ENCODE measurements around the gene THRA.

DNA sequence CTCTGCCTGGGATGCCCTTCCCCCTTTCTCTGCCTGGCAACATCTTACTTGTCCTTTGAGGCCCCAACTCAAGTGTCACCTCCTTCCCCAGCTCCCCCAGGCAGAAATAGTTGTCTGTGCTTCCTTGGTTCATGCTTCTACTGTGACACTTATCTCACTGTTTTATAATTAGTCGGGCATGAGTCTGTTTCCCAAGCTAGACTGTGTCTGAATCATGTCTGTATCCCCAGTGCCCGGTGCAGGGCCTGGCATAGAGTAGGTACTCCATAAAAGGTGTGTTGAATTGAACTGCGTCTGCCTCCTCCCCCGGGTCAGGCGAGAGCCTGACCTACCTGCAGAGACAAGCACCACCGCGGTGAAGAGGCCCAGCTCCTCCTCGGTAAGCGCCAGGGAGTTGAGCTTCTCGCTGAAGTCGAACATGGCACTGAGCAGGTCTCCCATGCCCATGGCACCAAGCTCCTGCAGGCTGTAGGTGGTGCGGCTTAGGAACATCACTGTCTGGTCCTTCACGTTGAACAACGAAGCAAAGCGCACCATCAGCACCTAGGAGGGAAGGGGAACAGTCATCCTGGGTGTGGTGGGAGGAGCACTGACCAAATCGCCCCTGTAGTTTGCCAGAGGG is 30.9 kb downstream of the THRA start:
- no peak for TF ChIP-seq ESRRG (CRISPR knock-in tag; IDR thresholded peaks at IDR 0.05)
- TF ChIP-seq ZFP30 (CRISPR knock-in tag; IDR thresholded peaks at IDR 0.05) = no peak
- no peak for TF ChIP-seq PPARA (CRISPR knock-in tag; IDR thresholded peaks at IDR 0.05; ENCODE audit: borderline replicate concordance)
- no peak for TF ChIP-seq ISL1 (CRISPR knock-in tag; IDR thresholded peaks at IDR 0.05)
- TF ChIP-seq, protein P1, sequence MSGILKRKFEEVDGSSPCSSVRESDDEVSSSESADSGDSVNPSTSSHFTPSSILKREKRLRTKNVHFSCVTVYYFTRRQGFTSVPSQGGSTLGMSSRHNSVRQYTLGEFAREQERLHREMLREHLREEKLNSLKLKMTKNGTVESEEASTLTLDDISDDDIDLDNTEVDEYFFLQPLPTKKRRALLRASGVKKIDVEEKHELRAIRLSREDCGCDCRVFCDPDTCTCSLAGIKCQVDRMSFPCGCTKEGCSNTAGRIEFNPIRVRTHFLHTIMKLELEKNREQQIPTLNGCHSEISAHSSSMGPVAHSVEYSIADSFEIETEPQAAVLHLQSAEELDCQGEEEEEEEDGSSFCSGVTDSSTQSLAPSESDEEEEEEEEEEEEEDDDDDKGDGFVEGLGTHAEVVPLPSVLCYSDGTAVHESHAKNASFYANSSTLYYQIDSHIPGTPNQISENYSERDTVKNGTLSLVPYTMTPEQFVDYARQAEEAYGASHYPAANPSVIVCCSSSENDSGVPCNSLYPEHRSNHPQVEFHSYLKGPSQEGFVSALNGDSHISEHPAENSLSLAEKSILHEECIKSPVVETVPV (CRISPR knock-in tag; IDR thresholded peaks at IDR 0.05) = no peak
- TF ChIP-seq RARB (CRISPR knock-in tag; IDR thresholded peaks at IDR 0.05) = no peak
- TF ChIP-seq ARNTL (CRISPR knock-in tag; IDR thresholded peaks at IDR 0.05; ENCODE audit: borderline replicate concordance, low read depth) = no peak
- TF ChIP-seq GLIS3 (CRISPR knock-in tag; IDR thresholded peaks at IDR 0.05) = no peak
- TF ChIP-seq, protein P2, sequence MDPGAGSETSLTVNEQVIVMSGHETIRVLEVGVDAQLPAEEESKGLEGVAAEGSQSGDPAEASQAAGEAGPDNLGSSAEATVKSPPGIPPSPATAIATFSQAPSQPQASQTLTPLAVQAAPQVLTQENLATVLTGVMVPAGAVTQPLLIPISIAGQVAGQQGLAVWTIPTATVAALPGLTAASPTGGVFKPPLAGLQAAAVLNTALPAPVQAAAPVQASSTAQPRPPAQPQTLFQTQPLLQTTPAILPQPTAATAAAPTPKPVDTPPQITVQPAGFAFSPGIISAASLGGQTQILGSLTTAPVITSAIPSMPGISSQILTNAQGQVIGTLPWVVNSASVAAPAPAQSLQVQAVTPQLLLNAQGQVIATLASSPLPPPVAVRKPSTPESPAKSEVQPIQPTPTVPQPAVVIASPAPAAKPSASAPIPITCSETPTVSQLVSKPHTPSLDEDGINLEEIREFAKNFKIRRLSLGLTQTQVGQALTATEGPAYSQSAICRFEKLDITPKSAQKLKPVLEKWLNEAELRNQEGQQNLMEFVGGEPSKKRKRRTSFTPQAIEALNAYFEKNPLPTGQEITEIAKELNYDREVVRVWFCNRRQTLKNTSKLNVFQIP (CRISPR knock-in tag; IDR thresholded peaks at IDR 0.05; ENCODE audit: borderline replicate concordance, low read depth) = no peak
- TF ChIP-seq, protein P3, sequence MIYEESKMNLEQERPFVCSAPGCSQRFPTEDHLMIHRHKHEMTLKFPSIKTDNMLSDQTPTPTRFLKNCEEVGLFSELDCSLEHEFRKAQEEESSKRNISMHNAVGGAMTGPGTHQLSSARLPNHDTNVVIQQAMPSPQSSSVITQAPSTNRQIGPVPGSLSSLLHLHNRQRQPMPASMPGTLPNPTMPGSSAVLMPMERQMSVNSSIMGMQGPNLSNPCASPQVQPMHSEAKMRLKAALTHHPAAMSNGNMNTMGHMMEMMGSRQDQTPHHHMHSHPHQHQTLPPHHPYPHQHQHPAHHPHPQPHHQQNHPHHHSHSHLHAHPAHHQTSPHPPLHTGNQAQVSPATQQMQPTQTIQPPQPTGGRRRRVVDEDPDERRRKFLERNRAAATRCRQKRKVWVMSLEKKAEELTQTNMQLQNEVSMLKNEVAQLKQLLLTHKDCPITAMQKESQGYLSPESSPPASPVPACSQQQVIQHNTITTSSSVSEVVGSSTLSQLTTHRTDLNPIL (CRISPR knock-in tag; IDR thresholded peaks at IDR 0.05; ENCODE audit: low read depth) = no peak
- no peak for TF ChIP-seq OSR1 (CRISPR knock-in tag; IDR thresholded peaks at IDR 0.05)
- no peak for TF ChIP-seq ZC3H10 (CRISPR knock-in tag; IDR thresholded peaks at IDR 0.05)
- TF ChIP-seq, protein P4, sequence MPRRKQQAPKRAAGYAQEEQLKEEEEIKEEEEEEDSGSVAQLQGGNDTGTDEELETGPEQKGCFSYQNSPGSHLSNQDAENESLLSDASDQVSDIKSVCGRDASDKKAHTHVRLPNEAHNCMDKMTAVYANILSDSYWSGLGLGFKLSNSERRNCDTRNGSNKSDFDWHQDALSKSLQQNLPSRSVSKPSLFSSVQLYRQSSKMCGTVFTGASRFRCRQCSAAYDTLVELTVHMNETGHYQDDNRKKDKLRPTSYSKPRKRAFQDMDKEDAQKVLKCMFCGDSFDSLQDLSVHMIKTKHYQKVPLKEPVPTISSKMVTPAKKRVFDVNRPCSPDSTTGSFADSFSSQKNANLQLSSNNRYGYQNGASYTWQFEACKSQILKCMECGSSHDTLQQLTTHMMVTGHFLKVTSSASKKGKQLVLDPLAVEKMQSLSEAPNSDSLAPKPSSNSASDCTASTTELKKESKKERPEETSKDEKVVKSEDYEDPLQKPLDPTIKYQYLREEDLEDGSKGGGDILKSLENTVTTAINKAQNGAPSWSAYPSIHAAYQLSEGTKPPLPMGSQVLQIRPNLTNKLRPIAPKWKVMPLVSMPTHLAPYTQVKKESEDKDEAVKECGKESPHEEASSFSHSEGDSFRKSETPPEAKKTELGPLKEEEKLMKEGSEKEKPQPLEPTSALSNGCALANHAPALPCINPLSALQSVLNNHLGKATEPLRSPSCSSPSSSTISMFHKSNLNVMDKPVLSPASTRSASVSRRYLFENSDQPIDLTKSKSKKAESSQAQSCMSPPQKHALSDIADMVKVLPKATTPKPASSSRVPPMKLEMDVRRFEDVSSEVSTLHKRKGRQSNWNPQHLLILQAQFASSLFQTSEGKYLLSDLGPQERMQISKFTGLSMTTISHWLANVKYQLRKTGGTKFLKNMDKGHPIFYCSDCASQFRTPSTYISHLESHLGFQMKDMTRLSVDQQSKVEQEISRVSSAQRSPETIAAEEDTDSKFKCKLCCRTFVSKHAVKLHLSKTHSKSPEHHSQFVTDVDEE (CRISPR knock-in tag; IDR thresholded peaks at IDR 0.05) = no peak
- TF ChIP-seq BACH2 (CRISPR knock-in tag; IDR thresholded peaks at IDR 0.05; ENCODE audit: borderline replicate concordance) = no peak
